Body of pancreas (tissue), 4 donors: ENCODE measurements around the gene KIF18A. TPM values are rescaled to one million over a fixed set of nuclear protein-coding genes. Genes with fewer than 3 reads are reported as not detected.
"Not testable (repeated sequence)": the region's sequence is repeated elsewhere in the genome, so short reads cannot be mapped to it uniquely, and the experiment has no call there.

ENCODE experiments used
- ATAC-seq: fragments of 150-250 bp; one replicate; pipeline ENCODE4 v1.9.1; 2016
- DNase-seq, 4 donors: peaks; one replicate each; pipeline ENCODE4 v3.0.0-alpha.2; 2019
- H3K27ac ChIP-seq, 4 donors: fragments of 200-600 bp; sonication (generic); 1 replicate in 3 of 4; 2 replicates in 1 of 4; pipeline versions ENCODE4 v1.5.1 to v1.6.1; 2016 to 2019; ENCODE audit warnings: mild to moderate bottlenecking in 1 of 4, mixed read lengths in 1 of 4, moderate library complexity in 1 of 4
- H3K27me3 ChIP-seq, 2 donors: fragments of 200-600 bp; sonication (generic); one replicate each; pipeline ENCODE4 v1.6.0; 2016; ENCODE audit warnings: mild to moderate bottlenecking in 1 of 2
- H3K36me3 ChIP-seq, 2 donors: fragments of 200-600 bp; sonication (generic); replicated peaks in 1 of 2; 2 replicates each; pipeline ENCODE4 v1.5.1; 2016; ENCODE audit warnings: low read depth in 2 of 2; ENCODE audit not compliant: insufficient read depth in 1 of 2
- H3K4me1 ChIP-seq: fragments of 200-600 bp; sonication (generic); one replicate; pipeline ENCODE4 v1.6.0; 2016
- H3K4me3 ChIP-seq, 2 donors: fragments of 200-600 bp; sonication (generic); 1 replicate in 1 of 2; 2 replicates in 1 of 2; pipeline ENCODE4 v1.5.1; 2016 to 2019
- H3K9me3 ChIP-seq, 3 donors: fragments of 200-600 bp; sonication (generic); 1 replicate in 2 of 3; 2 replicates in 1 of 3; pipeline ENCODE4 v1.5.1; 2016
- CTCF ChIP-seq, 7 experiments: fragments of 450-650 bp in 4 of 7; fragments of 200-600 bp in 3 of 7; sonication (generic) in 3 of 7; IDR thresholded peaks; one replicate each; pipeline ENCODE4 v1.5.1; 2016 to 2019; ENCODE audit warnings: antibody characterized with exemption in 7 of 7
- POLR2A ChIP-seq, 3 donors: fragments of 450-650 bp; IDR thresholded peaks; one replicate each; pipeline ENCODE4 v1.6.1; 2016; ENCODE audit warnings: antibody characterized with exemption in 3 of 3, mild to moderate bottlenecking in 2 of 3
- WGBS, 2 donors: methylation state at CpG; one replicate each; pipeline ENCODE4 v1.1.5; 2017; 5-methylcytosine and 5-hydroxymethylcytosine counted together
- intact Hi-C: fragments of 100-400 bp; cut with DNase I; formaldehyde crosslinking; loops from one replicate; pipeline ENCODE4 v1.15.1; 2023
- total RNA-seq, 2 donors: library from RNA; depleted of rRNA; stranded (reverse); fragments of >200 nt; gene quantifications; one replicate each; pipeline ENCODE4 v1.1.0, GENCODE V29; 2016

KIF18A gene
- total RNA-seq, 2 donors from 2014 or later, result 0.52 TPM; not detected in 1

GRCh38 chr11:28105869-28106268 lies 2.1 kb downstream of the KIF18A start:
- Histone ChIP-seq H3K4me1 (peaks cover 22% of the 10 kb centered on the region), H3K4me3 (no peak overlapping the region), H3K36me3 (no peaks in the 10 kb centered on the region), H3K9me3 (no peaks in the 10 kb centered on the region), H3K27ac (no peak overlapping the region), H3K27me3 (no peaks in the 10 kb centered on the region)
- no peak for ATAC-seq
- WGBS, 2 donors, result 71 to 74% methylated on average over 5 of the region's 5 CpGs
- TF ChIP-seq CTCF (IDR thresholded peaks at IDR 0.05), result no peak
- TF ChIP-seq POLR2A (IDR thresholded peaks at IDR 0.05), result no peak
- no peak for DNase-seq
- intact Hi-C loops, result no loop called here

- no peak for DNase-seq
- Histone ChIP-seq H3K4me1 (peaks cover 21% of the 10 kb centered on the region), H3K27me3 (no peaks in the 10 kb centered on the region), H3K4me3 (no peak overlapping the region), H3K27ac (no peak overlapping the region), H3K9me3 (no peaks in the 10 kb centered on the region), H3K36me3 (no peaks in the 10 kb centered on the region)
- ATAC-seq, result no peak
- intact Hi-C loops, result no loop called here
- WGBS, 2 donors, result 79 to 84% methylated on average over 2 of the region's 2 CpGs
- no peak for TF ChIP-seq CTCF (IDR thresholded peaks at IDR 0.05)
- no peak for TF ChIP-seq POLR2A (IDR thresholded peaks at IDR 0.05)
Observed at GRCh38 chr11:28104984-28105383, 3.0 kb downstream of the KIF18A start.

GRCh38 chr11:28104425-28104824 lies 3.5 kb downstream of the KIF18A start:
- ATAC-seq, result no peak
- intact Hi-C loops, result no loop called here
- no peak for TF ChIP-seq POLR2A (IDR thresholded peaks at IDR 0.05)
- TF ChIP-seq CTCF (IDR thresholded peaks at IDR 0.05), result no peak

GRCh38 chr11:28102300-28102699 lies 5.7 kb downstream of the KIF18A start:
- H3K4me3 ChIP-seq, H3K4me1 ChIP-seq, DNase-seq, H3K9me3 ChIP-seq, H3K27me3 ChIP-seq, intact Hi-C loops, H3K27ac ChIP-seq, ATAC-seq, H3K36me3 ChIP-seq: not testable (repeated sequence)
- 86 to 88% methylated on average over 4 of the region's 4 CpGs for WGBS, 2 donors

More at GRCh38 chr11:28104425-28104824, 3.5 kb downstream of the KIF18A start:
- H3K27me3 ChIP-seq, result no peaks in the 10 kb centered on the region
- H3K36me3 ChIP-seq, result no peaks in the 10 kb centered on the region
- H3K4me3 ChIP-seq, result no peak overlapping the region
- no peak overlapping the region for H3K27ac ChIP-seq
- peaks cover 16% of the 10 kb centered on the region for H3K4me1 ChIP-seq
- H3K9me3 ChIP-seq, result no peaks in the 10 kb centered on the region
- no peak for DNase-seq
- WGBS, 2 donors, result 95 to 97% methylated on average over 1 of the region's 1 CpG

- H3K27ac ChIP-seq, result no peak overlapping the region
- intact Hi-C loops, result no loop called here
- no peaks in the 10 kb centered on the region for H3K27me3 ChIP-seq
- no peak overlapping the region for H3K4me3 ChIP-seq
- no peak for DNase-seq
- H3K9me3 ChIP-seq, result no peaks in the 10 kb centered on the region
- no peaks in the 10 kb centered on the region for H3K36me3 ChIP-seq
- 60 to 63% methylated on average over 2 of the region's 2 CpGs for WGBS, 2 donors
- no peak for ATAC-seq
- no peaks in the 10 kb centered on the region for H3K4me1 ChIP-seq
- no peak for TF ChIP-seq POLR2A (IDR thresholded peaks at IDR 0.05)
- TF ChIP-seq CTCF (IDR thresholded peaks at IDR 0.05), result no peak
Observed at GRCh38 chr11:28100665-28101064, 7.3 kb downstream of the KIF18A start.
